ENCODE data around the gene HDAC4.

The HDAC4 gene

GRCh38 chr2:239275847-239276831 lies 124.7 kb downstream of the HDAC4 start:
- DNase-seq = no peak

GRCh38 chr2:239275044-239275685 lies 125.7 kb downstream of the HDAC4 start:
- DNase-seq = no peak

- DNase-seq = no peak
Observed at GRCh38 chr2:239274391-239275043, 126.3 kb downstream of the HDAC4 start.

GRCh38 chr2:239273280-239274234 lies 127.3 kb downstream of the HDAC4 start:
- DNase-seq = no peak

- no peak for DNase-seq
Observed at GRCh38 chr2:239272626-239273025, 128.2 kb downstream of the HDAC4 start.

GRCh38 chr2:239271882-239272281 lies 128.9 kb downstream of the HDAC4 start:
- no peak for DNase-seq

- no peak for DNase-seq
Observed at GRCh38 chr2:239271471-239271870, 129.3 kb downstream of the HDAC4 start.

- DNase-seq = no peak
Observed at GRCh38 chr2:239269916-239270315, 130.9 kb downstream of the HDAC4 start.

GRCh38 chr2:239269173-239269885 lies 131.5 kb downstream of the HDAC4 start:
- no peak for DNase-seq

GRCh38 chr2:239268549-239268948 lies 132.3 kb downstream of the HDAC4 start:
- DNase-seq = no peak

- no peak for DNase-seq
Observed at GRCh38 chr2:239268082-239268481, 132.7 kb downstream of the HDAC4 start.

GRCh38 chr2:239267288-239267951 lies 133.4 kb downstream of the HDAC4 start:
- DNase-seq = no peak

GRCh38 chr2:239266779-239267287 lies 134.0 kb downstream of the HDAC4 start:
- no peak for DNase-seq

- no peak for DNase-seq
Observed at GRCh38 chr2:239266434-239266766, 134.4 kb downstream of the HDAC4 start.

- no peak for DNase-seq
Observed at GRCh38 chr2:239265681-239266433, 135.0 kb downstream of the HDAC4 start.

- peak; percentile 24 for DNase-seq
Observed at GRCh38 chr2:239264838-239265651, 135.8 kb downstream of the HDAC4 start.

GRCh38 chr2:239264492-239264837 lies 136.4 kb downstream of the HDAC4 start:
- peak; percentile 60 for DNase-seq

- no peak for DNase-seq
Observed at GRCh38 chr2:239263669-239264491, 136.9 kb downstream of the HDAC4 start.

- DNase-seq = no peak
Observed at GRCh38 chr2:239263231-239263630, 137.6 kb downstream of the HDAC4 start.

Data from NCI-H1436 treated with DMSO at 0.1 percent for 48 hours (cell line).